Activated CD4-positive, alpha-beta T cell treated with anti-CD3 and anti-CD28 coated beads, Interleukin-2, amount 50 U/mL, for 24 hours (primary cell): ENCODE results near the gene IRF6.
"Not testable (repeated sequence)": the region's sequence is repeated elsewhere in the genome, so short reads cannot be mapped to it uniquely, and the experiment has no call there.

Source experiments
- DNase-seq, 2 donors: peaks; one replicate each; pipeline ENCODE4 v3.0.0-alpha.2; 2020; ENCODE audit warnings: low read depth in 1 of 2, low spot score in 1 of 2

The IRF6 gene

GRCh38 chr1:209823143-209824041 is 17.4 kb upstream of the IRF6 start:
- peak in 1 of 2 donors; percentile 39 for DNase-seq

- no peak for DNase-seq
These were observed 16.8 kb upstream of the IRF6 start for GRCh38 chr1:209822706-209823105.

GRCh38 chr1:209820986-209821385 is 15.0 kb upstream of the IRF6 start:
- DNase-seq = no peak

- no peak for DNase-seq
These were observed 13.1 kb upstream of the IRF6 start for GRCh38 chr1:209819058-209819457.

GRCh38 chr1:209817691-209818090 is 11.7 kb upstream of the IRF6 start:
- DNase-seq = no peak

- no peak for DNase-seq
These were observed 11.0 kb upstream of the IRF6 start for GRCh38 chr1:209816923-209817322.

- DNase-seq = no peak
These were observed 10.0 kb upstream of the IRF6 start for GRCh38 chr1:209815931-209816341.

GRCh38 chr1:209815490-209815889 is 9.5 kb upstream of the IRF6 start:
- DNase-seq = no peak

GRCh38 chr1:209813902-209814301 is 8.0 kb upstream of the IRF6 start:
- DNase-seq = no peak

GRCh38 chr1:209810783-209811182 is 4.8 kb upstream of the IRF6 start:
- no peak for DNase-seq

GRCh38 chr1:209809611-209810010 is 3.7 kb upstream of the IRF6 start:
- no peak for DNase-seq

GRCh38 chr1:209808059-209808581 is 2.2 kb upstream of the IRF6 start:
- DNase-seq = no peak

GRCh38 chr1:209807509-209807908 is 1.6 kb upstream of the IRF6 start:
- no peak for DNase-seq

GRCh38 chr1:209805341-209805781 is 581 bp downstream of the IRF6 start:
- DNase-seq = no peak

GRCh38 chr1:209803568-209803967 is 2.4 kb downstream of the IRF6 start:
- no peak for DNase-seq

GRCh38 chr1:209802780-209803152 is 3.2 kb downstream of the IRF6 start:
- no peak for DNase-seq

- no peak for DNase-seq
These were observed 3.7 kb downstream of the IRF6 start for GRCh38 chr1:209802117-209802779.

- no peak for DNase-seq
These were observed 4.7 kb downstream of the IRF6 start for GRCh38 chr1:209800984-209801834.

GRCh38 chr1:209797978-209798639 is 7.8 kb downstream of the IRF6 start:
- DNase-seq = no peak

- not testable (repeated sequence) for DNase-seq
These were observed 12.2 kb downstream of the IRF6 start for GRCh38 chr1:209793711-209794110.

- no peak for DNase-seq
These were observed 14.0 kb downstream of the IRF6 start for GRCh38 chr1:209791920-209792319.
